C4-2B (cell line): Measurements from ENCODE around the gene NOTUM.

Source experiments
- CTCF ChIP-seq: fragments of 450-650 bp; conservative IDR thresholded peaks from 2 replicates; pipeline ENCODE4 v1.5.1; 2017; ENCODE audit warnings: mild to moderate bottlenecking
- ZFX ChIP-seq: fragments of 450-650 bp; IDR thresholded peaks from 2 replicates; pipeline ENCODE4 v1.6.1; 2017

- TF ChIP-seq CTCF (no peak), ZFX (no peak)
These were observed 48.3 kb downstream of the NOTUM start for GRCh38 chr17:81912441-81913309.
